RWPE2 (cell line): ENCODE results near the gene PSMD1.

ENCODE experiments used
- ATAC-seq: fragments of 200-7000 bp; cut with Tn5 transposase; 3 replicates; pipeline ENCODE4 v1.9.1; 2021; ENCODE audit warnings: low read depth
- DNase-seq: peaks from one replicate; pipeline ENCODE4 v3.0.0-alpha.2; 2020; ENCODE audit warnings: low spot score
- H3K27ac ChIP-seq: fragments of 450-650 bp; 2 replicates; pipeline ENCODE4 v1.5.1; 2017; ENCODE audit warnings: mild to moderate bottlenecking; ENCODE audit not compliant: poor library complexity, severe bottlenecking
- H3K27me3 ChIP-seq: fragments of 250-450 bp; sonication (Bioruptor Pico); 2 replicates; pipeline ENCODE4 v1.5.1; 2021; ENCODE audit warnings: mild to moderate bottlenecking, moderate library complexity; ENCODE audit not compliant: insufficient read depth, poor library complexity, severe bottlenecking
- H3K36me3 ChIP-seq: fragments of 250-450 bp; sonication (Bioruptor Pico); 2 replicates; pipeline ENCODE4 v1.5.1; 2020; ENCODE audit warnings: low read depth, mild to moderate bottlenecking, moderate library complexity
- H3K4me1 ChIP-seq: fragments of 250-450 bp; sonication (Bioruptor Pico); 2 replicates; pipeline ENCODE4 v1.5.1; 2021; ENCODE audit warnings: mild to moderate bottlenecking, moderate library complexity; ENCODE audit not compliant: insufficient read depth, poor library complexity, severe bottlenecking
- H3K4me3 ChIP-seq: fragments of 250-450 bp; sonication (Bioruptor Pico); 2 replicates; pipeline ENCODE4 v1.5.1; 2021; ENCODE audit warnings: mild to moderate bottlenecking, moderate library complexity; ENCODE audit not compliant: severe bottlenecking
- H3K9me3 ChIP-seq: fragments of 250-450 bp; sonication (Bioruptor Pico); 2 replicates; pipeline ENCODE4 v1.5.1; 2021; ENCODE audit warnings: mild to moderate bottlenecking, moderate library complexity; ENCODE audit not compliant: severe bottlenecking
- CTCF ChIP-seq: fragments of 450-650 bp; IDR thresholded peaks from one replicate; pipeline ENCODE4 v1.5.1; 2017; ENCODE audit warnings: mild to moderate bottlenecking, moderate library complexity; ENCODE audit not compliant: poor library complexity, severe bottlenecking

PSMD1 gene

GRCh38 chr2:231104115-231104713, 47.5 kb downstream of the PSMD1 start:
- DNase-seq: no peak
- Histone ChIP-seq H3K4me1 (no peaks in the 10 kb centered on the region), H3K9me3 (no peaks in the 10 kb centered on the region), H3K4me3 (no peak overlapping the region), H3K36me3 (peaks cover 49% of the 10 kb centered on the region), H3K27ac (no peak overlapping the region), H3K27me3 (no peaks in the 10 kb centered on the region)
- ATAC-seq: peak; percentile 67; the same call in 2 of the 3 replicates
- TF ChIP-seq CTCF: peak; percentile 89

GRCh38 chr2:231110551-231110950, 53.9 kb downstream of the PSMD1 start:
- no peaks in the 10 kb centered on the region for H3K9me3 ChIP-seq
- H3K27ac ChIP-seq: no peak overlapping the region
- peaks cover 48% of the 10 kb centered on the region for H3K36me3 ChIP-seq
- H3K27me3 ChIP-seq: no peaks in the 10 kb centered on the region
- H3K4me3 ChIP-seq: no peak overlapping the region
- ATAC-seq: no peak
- DNase-seq: no peak
- peaks cover 2% of the 10 kb centered on the region for H3K4me1 ChIP-seq
- no peak for TF ChIP-seq CTCF

- Histone ChIP-seq H3K9me3 (no peaks in the 10 kb centered on the region), H3K27me3 (no peaks in the 10 kb centered on the region), H3K4me1 (peaks cover 4% of the 10 kb centered on the region), H3K27ac (no peak overlapping the region), H3K4me3 (no peak overlapping the region), H3K36me3 (peaks cover 41% of the 10 kb centered on the region)
- DNase-seq (no peak), ATAC-seq (no peak)
- no peak for TF ChIP-seq CTCF
These were observed 55.3 kb downstream of the PSMD1 start for GRCh38 chr2:231111987-231112386.

- no peak for ATAC-seq
- no peak overlapping the region for H3K27ac ChIP-seq
These were observed 56.8 kb downstream of the PSMD1 start for GRCh38 chr2:231113489-231113888.

More at GRCh38 chr2:231113489-231113888, 56.8 kb downstream of the PSMD1 start:
- no peak for DNase-seq
- Histone ChIP-seq H3K4me1 (peaks cover 4% of the 10 kb centered on the region), H3K9me3 (no peaks in the 10 kb centered on the region), H3K27me3 (no peaks in the 10 kb centered on the region), H3K4me3 (no peak overlapping the region), H3K36me3 (peaks cover 31% of the 10 kb centered on the region)
- TF ChIP-seq CTCF: no peak
